OCI-LY7 (cell line): ENCODE data around the gene NGF. TPM values are rescaled to one million over a fixed set of nuclear protein-coding genes. Genes with fewer than 3 reads are reported as not detected.

Experiments used
- BruUV-seq: library from RNA; stranded (reverse); fragments of 400-500 nt; replicated peaks from 2 replicates; lab custom pipeline; 2021; lab: Mats Ljungman, UMichigan
- CTCF ChIA-PET: fragments of 300-600 bp; sonication (Branson Sonifier 250); formaldehyde crosslinking; loops from one replicate; lab custom pipeline; 2022; ENCODE audit warnings: antibody characterized with exemption; ENCODE audit not compliant: unreplicated experiment; lab: Charles Lee
- POLR2A ChIA-PET: fragments of 300-600 bp; sonication (Branson Sonifier 250); formaldehyde crosslinking; loops from one replicate; lab custom pipeline; 2022; ENCODE audit warnings: antibody characterized with exemption; lab: Charles Lee
- DNase-seq: peaks from one replicate; pipeline ENCODE4 v3.0.0-alpha.2; 2015; ENCODE audit warnings: low spot score
- H2AFZ ChIP-seq: fragments of 200-600 bp; sonication (generic), shearing (Covaris generic); 2 replicates; pipeline ENCODE4 v1.6.1; 2014; ENCODE audit warnings: mild to moderate bottlenecking, antibody characterized with exemption, low read length, moderate library complexity
- H3K27ac ChIP-seq: fragments of 200-600 bp; sonication (generic); 2 replicates; pipeline ENCODE4 v1.5.1; 2014; ENCODE audit warnings: mixed run types, low read depth, mild to moderate bottlenecking, moderate library complexity, low read length, inconsistent platforms; ENCODE audit not compliant: poor library complexity, severe bottlenecking
- H3K36me3 ChIP-seq: fragments of 200-600 bp; sonication (generic); 2 replicates; pipeline ENCODE4 v1.6.1; 2014; ENCODE audit warnings: mild to moderate bottlenecking, antibody characterized with exemption, low read length, moderate library complexity, mixed read lengths; ENCODE audit not compliant: insufficient read depth
- H3K4me1 ChIP-seq: fragments of 200-600 bp; sonication (generic); 2 replicates; pipeline ENCODE4 v1.5.1; 2014; ENCODE audit warnings: mild to moderate bottlenecking, low read length; ENCODE audit not compliant: insufficient read depth, poor library complexity, severe bottlenecking
- H3K4me2 ChIP-seq: fragments of 200-600 bp; sonication (generic); 2 replicates; pipeline ENCODE4 v1.6.1; 2014; ENCODE audit warnings: mild to moderate bottlenecking, low read length
- H3K4me3 ChIP-seq: fragments of 200-600 bp; sonication (generic); 2 replicates; pipeline ENCODE4 v1.5.1; 2014; ENCODE audit warnings: mild to moderate bottlenecking, low read depth, low read length; ENCODE audit not compliant: poor library complexity, severe bottlenecking
- H3K79me2 ChIP-seq: fragments of 200-600 bp; sonication (generic); 2 replicates; pipeline ENCODE4 v1.6.1; 2016; ENCODE audit warnings: low read depth, mild to moderate bottlenecking, low read length, moderate library complexity, mixed read lengths; ENCODE audit not compliant: insufficient read depth
- H3K9me2 ChIP-seq: fragments of 200-600 bp; sonication (generic); 2 replicates; pipeline ENCODE4 v1.6.1; 2016; ENCODE audit warnings: mild to moderate bottlenecking, low read length, mixed read lengths; ENCODE audit not compliant: insufficient read depth
- H3K9me3 ChIP-seq: fragments of 200-600 bp; sonication (generic); 2 replicates; pipeline ENCODE4 v1.6.1; 2014; ENCODE audit warnings: mild to moderate bottlenecking, mixed run types, low read length, mixed read lengths
- H4K20me1 ChIP-seq: fragments of 200-600 bp; sonication (generic); 2 replicates; pipeline ENCODE4 v1.6.1; 2014; ENCODE audit warnings: mild to moderate bottlenecking, antibody characterized with exemption, low read length, moderate library complexity, mixed read lengths; ENCODE audit not compliant: insufficient read depth
- CTCF ChIP-seq: fragments of 200-600 bp; sonication (generic); conservative IDR thresholded peaks from 2 replicates; pipeline ENCODE4 v1.5.1; 2014; ENCODE audit warnings: mild to moderate bottlenecking, antibody characterized with exemption, low read length, moderate library complexity, mixed read lengths
- EZH2phosphoT487 ChIP-seq: fragments of 200-600 bp; sonication (generic); IDR thresholded peaks from 2 replicates; pipeline ENCODE4 v1.6.1; 2018; ENCODE audit warnings: low read depth, borderline replicate concordance, mild to moderate bottlenecking, mixed run types, antibody characterized with exemption, low read length, moderate library complexity, mixed read lengths
- intact Hi-C: fragments of 100-400 bp; cut with micrococcal nuclease; formaldehyde crosslinking; loops from one replicate; pipeline ENCODE4 v1.10.0; 2022; ENCODE audit not compliant: unreplicated experiment
- total RNA-seq, 2 experiments: library from RNA; depleted of rRNA in 1 of 2; stranded (reverse); fragments of >200 nt in 1 of 2; shearing (Covaris generic) in 1 of 2; gene quantifications; 2 replicates each; pipeline ENCODE4 v1.2.3, GENCODE V29; 2014 to 2022

NGF gene
- total RNA-seq, 2 experiments from 2014 or later: not detected

GRCh38 chr1:115302390-115302961 is 35.6 kb downstream of the NGF start:
- H3K4me2 ChIP-seq: no peak overlapping the region
- TF ChIP-seq EZH2phosphoT487 (no peak), CTCF (no peak)
- H3K36me3 ChIP-seq: no peaks in the 10 kb centered on the region
- peaks cover 8% of the 10 kb centered on the region for H3K4me1 ChIP-seq
- ChIA-PET POLR2A (interaction anchor here (0.6 to 0.9 kb wide), 4 partner anchors 8 to 1175 kb away, joined by 3 to 5 read pairs (median 3); no protein-coding TSS in a partner anchor), CTCF (no interaction called here)
- no peak overlapping the region for H3K4me3 ChIP-seq
- BruUV-seq: no TSS peak
- H3K79me2 ChIP-seq: no peaks in the 10 kb centered on the region
- 0 out of 2 replicates have a peak overlapping the region, but pooled peaks have one; percentile 26 for H2AFZ ChIP-seq
- intact Hi-C loops: no loop called here
- no peaks in the 10 kb centered on the region for H4K20me1 ChIP-seq
- H3K9me2 ChIP-seq: no peaks in the 10 kb centered on the region
- no peak for DNase-seq
- H3K9me3 ChIP-seq: no peaks in the 10 kb centered on the region
- no peak overlapping the region for H3K27ac ChIP-seq

- H3K36me3 ChIP-seq: no peaks in the 10 kb centered on the region
- POLR2A ChIA-PET: interaction anchor here (0.6 to 0.9 kb wide), 2 partner anchors 9 to 12 kb away, joined by 3 to 5 read pairs; no protein-coding TSS in a partner anchor
- CTCF ChIA-PET: no interaction called here
- no peak overlapping the region for H3K4me3 ChIP-seq
- H3K27ac ChIP-seq: no peak overlapping the region
- H3K4me1 ChIP-seq: peaks cover 17% of the 10 kb centered on the region
- TF ChIP-seq EZH2phosphoT487 (no peak), CTCF (no peak)
- no peaks in the 10 kb centered on the region for H4K20me1 ChIP-seq
- intact Hi-C loops: no loop called here
- no peaks in the 10 kb centered on the region for H3K79me2 ChIP-seq
- H3K4me2 ChIP-seq: no peak overlapping the region
- no peaks in the 10 kb centered on the region for H3K9me3 ChIP-seq
- no peaks in the 10 kb centered on the region for H3K9me2 ChIP-seq
- H2AFZ ChIP-seq: no peak overlapping the region
- DNase-seq: no peak
- no TSS peak for BruUV-seq
Observed at GRCh38 chr1:115301438-115302020, 36.5 kb downstream of the NGF start.
